ENCODE data around the gene TTF2.
"Not testable (repeated sequence)": the region's sequence is repeated elsewhere in the genome, so short reads cannot be mapped to it uniquely, and the experiment has no call there.

TTF2 gene

GRCh38 chr1:117113199-117113598 is 53.1 kb downstream of the TTF2 start:
- no peak for TF ChIP-seq CTCF (IDR thresholded peaks at IDR 0.05; ENCODE audit: extremely low read depth, insufficient read depth, missing control alignments)
- in situ Hi-C loops (cut with MboI; ENCODE audit: low pct_unique_long_range_greater_than_20kb, low sequenced_read_pairs, unreplicated experiment) = no loop called here
- DNase-seq (ENCODE audit: low spot score) = no peak

DNA sequence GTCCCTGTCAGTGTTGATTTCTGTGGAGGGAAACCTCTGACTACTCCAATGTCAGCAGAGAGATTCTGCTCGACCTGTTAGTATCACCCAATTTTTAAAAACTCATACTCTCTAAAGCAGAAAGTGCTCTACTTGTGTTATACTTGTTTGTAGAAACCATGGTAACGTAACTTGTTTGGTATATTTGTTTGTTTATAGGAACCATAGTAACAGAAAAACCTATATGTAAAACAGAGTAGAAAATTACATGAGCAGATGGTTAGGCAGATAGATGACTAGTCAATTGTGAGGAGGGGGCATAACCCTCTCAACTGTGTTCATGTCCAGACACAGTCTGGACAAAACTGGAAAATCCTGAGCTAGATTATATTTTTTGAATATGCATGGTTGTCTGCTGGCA is 54.8 kb downstream of the TTF2 start:
- DNase-seq (ENCODE audit: low spot score) = no peak
- TF ChIP-seq CTCF (IDR thresholded peaks at IDR 0.05; ENCODE audit: extremely low read depth, insufficient read depth, missing control alignments) = no peak
- in situ Hi-C loops (cut with MboI; ENCODE audit: low pct_unique_long_range_greater_than_20kb, low sequenced_read_pairs, unreplicated experiment) = no loop called here

DNA sequence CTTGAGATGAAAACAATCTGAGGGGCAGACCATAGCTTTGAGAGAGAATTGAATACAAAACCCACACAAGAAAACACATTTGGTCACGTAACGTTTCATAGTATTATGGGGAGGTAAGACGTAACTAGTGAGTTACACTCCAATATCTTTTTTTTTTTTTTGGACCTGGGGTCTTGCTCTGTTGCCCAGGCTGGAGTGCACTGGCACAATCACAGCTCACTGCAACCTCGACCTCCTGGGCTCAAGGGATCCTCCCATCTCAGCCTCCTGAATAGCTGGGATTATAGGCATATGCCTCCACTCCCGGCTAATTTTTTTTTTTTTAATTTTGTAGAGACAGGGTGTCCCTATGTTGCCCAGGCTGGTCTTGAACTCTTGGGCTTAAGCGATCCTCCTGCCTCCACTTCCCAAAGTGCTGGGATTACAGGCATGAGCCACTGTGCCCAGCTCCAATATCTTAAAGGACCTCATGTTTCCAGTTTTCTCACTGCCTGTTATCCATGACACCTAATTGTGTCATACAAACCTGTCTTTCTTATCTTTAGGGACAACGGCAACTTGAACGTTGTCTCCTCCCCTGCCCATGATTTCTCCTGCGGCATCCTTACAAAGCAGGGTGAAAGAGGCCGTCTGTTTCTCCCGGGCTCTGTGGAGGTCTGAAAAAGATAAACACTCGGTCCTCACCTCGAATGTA is 56.1 kb downstream of the TTF2 start:
- TF ChIP-seq CTCF (IDR thresholded peaks at IDR 0.05; ENCODE audit: extremely low read depth, insufficient read depth, missing control alignments) = no peak
- in situ Hi-C loops (cut with MboI; ENCODE audit: low pct_unique_long_range_greater_than_20kb, low sequenced_read_pairs, unreplicated experiment) = no loop called here
- no peak for DNase-seq (ENCODE audit: low spot score)

DNA sequence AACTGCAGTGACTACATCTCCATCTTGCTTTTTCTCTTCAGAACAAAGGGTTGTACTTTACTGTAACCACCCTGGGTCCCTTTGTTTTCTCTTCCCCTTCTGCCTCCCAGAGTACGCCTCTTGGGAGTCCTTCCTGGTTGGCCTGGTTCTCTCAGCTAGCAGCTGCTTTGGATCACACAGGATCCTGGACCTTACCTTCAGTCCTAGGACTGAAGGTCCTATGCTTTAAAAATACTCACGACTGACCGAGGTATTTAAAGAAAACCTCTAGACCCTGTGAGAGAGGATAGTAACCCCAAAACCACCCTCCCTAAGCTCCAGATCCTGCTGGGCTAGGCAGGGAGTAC is 56.6 kb downstream of the TTF2 start:
- TF ChIP-seq CTCF (IDR thresholded peaks at IDR 0.05; ENCODE audit: extremely low read depth, insufficient read depth, missing control alignments) = no peak
- in situ Hi-C loops (cut with MboI; ENCODE audit: low pct_unique_long_range_greater_than_20kb, low sequenced_read_pairs, unreplicated experiment) = no loop called here
- no peak for DNase-seq (ENCODE audit: low spot score)

DNA sequence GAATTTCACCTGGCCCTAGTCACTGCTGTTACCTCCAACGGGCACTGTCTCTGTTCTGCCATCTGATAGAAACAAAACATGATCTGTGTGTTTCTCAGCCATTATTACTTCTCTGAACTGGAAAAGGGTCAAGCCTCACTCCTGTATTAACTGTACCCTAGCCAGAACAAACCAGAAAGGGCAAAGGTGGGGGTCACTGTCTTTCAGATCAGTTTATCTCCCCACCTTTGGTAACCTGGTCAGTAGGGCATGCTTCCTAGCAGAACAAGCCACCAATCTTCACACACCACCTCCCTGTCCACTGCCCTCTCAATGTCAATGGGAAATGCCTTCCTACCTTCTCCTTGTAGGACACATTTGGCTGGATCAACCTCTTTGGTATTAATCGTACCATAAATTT is 57.6 kb downstream of the TTF2 start:
- no peak for TF ChIP-seq CTCF (IDR thresholded peaks at IDR 0.05; ENCODE audit: extremely low read depth, insufficient read depth, missing control alignments)
- in situ Hi-C loops (cut with MboI; ENCODE audit: low pct_unique_long_range_greater_than_20kb, low sequenced_read_pairs, unreplicated experiment) = no loop called here
- DNase-seq (ENCODE audit: low spot score) = no peak

DNA sequence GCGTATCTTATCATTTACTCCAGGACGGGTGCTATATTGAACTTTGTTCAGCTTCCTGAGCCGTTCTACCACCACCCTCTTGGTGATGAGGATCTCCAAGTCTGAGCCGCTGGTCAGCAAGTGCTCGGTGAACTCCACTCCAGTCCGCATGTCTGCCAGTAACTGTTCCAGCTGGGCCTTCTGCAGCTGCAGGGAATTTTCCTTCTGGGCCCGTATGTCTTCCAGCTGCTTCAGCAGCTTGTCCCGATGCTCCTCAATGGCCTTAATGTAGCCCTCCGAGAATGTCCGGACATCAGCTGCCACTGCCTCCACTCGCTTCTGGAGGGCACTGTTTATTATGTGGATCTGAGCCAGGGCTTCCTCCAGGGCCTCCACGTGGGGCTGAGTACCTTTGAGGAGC is 58.0 kb downstream of the TTF2 start:
- DNase-seq (ENCODE audit: low spot score) = no peak
- TF ChIP-seq CTCF (IDR thresholded peaks at IDR 0.05; ENCODE audit: extremely low read depth, insufficient read depth, missing control alignments) = no peak
- in situ Hi-C loops (cut with MboI; ENCODE audit: low pct_unique_long_range_greater_than_20kb, low sequenced_read_pairs, unreplicated experiment) = no loop called here

- DNase-seq (ENCODE audit: low spot score); in situ Hi-C loops (cut with MboI; ENCODE audit: low pct_unique_long_range_greater_than_20kb, low sequenced_read_pairs, unreplicated experiment): not testable (repeated sequence)
Measured at GRCh38 chr1:117119144-117119543, 59.0 kb downstream of the TTF2 start.
